NT2/D1 (cell line): ENCODE measurements around the gene SPTAN1.

ENCODE experiments used
- SUZ12 ChIP-seq: IDR thresholded peaks from 2 replicates; pipeline ENCODE4 v1.6.1; 2011; ENCODE audit not compliant: insufficient read length, insufficient read depth; ENCODE audit errors: extremely low read depth
- YY1 ChIP-seq: IDR thresholded peaks from 2 replicates; pipeline ENCODE4 v1.6.1; 2011; ENCODE audit not compliant: insufficient read length, insufficient read depth
- ZNF274 ChIP-seq: IDR thresholded peaks from 2 replicates; pipeline ENCODE4 v1.6.1; 2011; ENCODE audit warnings: mild to moderate bottlenecking, low read depth, low read length

GRCh38 chr9:128555180-128555721, 2.9 kb downstream of the SPTAN1 start:
- TF ChIP-seq YY1, result no peak
- TF ChIP-seq SUZ12, result no peak
- no peak for TF ChIP-seq ZNF274
